ENCODE measurements around the gene SMG9.

Gene SMG9

GRCh38 chr19:43681821-43682220, 72.9 kb downstream of the SMG9 start:
- no peak for DNase-seq (ENCODE audit: low read depth)
- TF ChIP-seq CTCF (IDR thresholded peaks at IDR 0.05; ENCODE audit: insufficient read depth, low read depth, low read length, missing control alignments) = no peak
- H3K4me3 ChIP-seq (ENCODE audit: low read depth, low read length) = no peak overlapping the region

- no peak for DNase-seq (ENCODE audit: low read depth)
- no peak overlapping the region for H3K4me3 ChIP-seq (ENCODE audit: low read depth, low read length)
- no peak for TF ChIP-seq CTCF (IDR thresholded peaks at IDR 0.05; ENCODE audit: insufficient read depth, low read depth, low read length, missing control alignments)
Observed at GRCh38 chr19:43678512-43679261, 76.1 kb downstream of the SMG9 start.

All from GM12865 (cell line).